HL-60 (cell line): ENCODE data around the gene SERPINE2.

ENCODE experiments used
- CTCF ChIP-seq: IDR thresholded peaks from one replicate; pipeline ENCODE4 v1.5.1; 2011; ENCODE audit warnings: low read length, control low read depth, inconsistent platforms; ENCODE audit not compliant: insufficient read depth
- POLR2AphosphoS5 ChIP-seq: IDR thresholded peaks from 2 replicates; pipeline ENCODE4 v1.6.1; 2012; ENCODE audit warnings: low read depth
- TF ChIP-seq, protein P1 (sequence below): IDR thresholded peaks from 2 replicates; pipeline ENCODE4 v1.6.1; 2012; ENCODE audit warnings: low read depth; ENCODE audit not compliant: insufficient replicate concordance

DNA sequence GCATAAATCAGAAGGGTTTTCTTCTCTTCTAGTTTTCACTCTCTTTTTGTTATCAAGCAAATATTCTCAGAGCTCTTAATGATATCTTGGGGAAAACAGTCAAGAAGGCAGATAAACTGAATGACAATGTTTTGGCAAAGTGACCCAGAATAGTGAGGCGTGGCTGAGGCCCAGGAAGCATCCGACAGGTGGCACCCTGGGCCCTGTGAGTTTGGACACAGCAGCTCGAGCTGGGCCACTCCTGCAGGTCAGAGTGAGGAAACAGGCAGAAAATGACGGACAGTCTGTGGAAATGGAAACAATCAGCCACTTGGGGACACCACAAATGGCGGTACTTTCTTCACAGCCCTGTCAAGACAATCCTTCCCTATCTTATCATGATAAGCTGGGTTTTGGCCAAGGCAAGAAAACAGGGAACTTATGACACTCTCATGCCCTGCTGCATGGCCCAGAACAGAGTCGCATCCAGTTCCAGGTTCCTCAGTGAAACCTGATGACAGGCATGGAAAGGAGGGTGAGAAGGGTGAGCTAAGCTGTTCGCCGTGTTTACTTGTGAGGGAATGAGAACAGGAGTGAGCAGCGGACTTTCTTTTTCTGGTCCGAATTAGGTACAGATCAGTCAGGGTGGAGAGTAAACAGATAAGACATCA lies 49.8 kb downstream of the SERPINE2 start:
- TF ChIP-seq POLR2AphosphoS5 (no peak), CTCF (no peak)
- TF ChIP-seq, protein P1, sequence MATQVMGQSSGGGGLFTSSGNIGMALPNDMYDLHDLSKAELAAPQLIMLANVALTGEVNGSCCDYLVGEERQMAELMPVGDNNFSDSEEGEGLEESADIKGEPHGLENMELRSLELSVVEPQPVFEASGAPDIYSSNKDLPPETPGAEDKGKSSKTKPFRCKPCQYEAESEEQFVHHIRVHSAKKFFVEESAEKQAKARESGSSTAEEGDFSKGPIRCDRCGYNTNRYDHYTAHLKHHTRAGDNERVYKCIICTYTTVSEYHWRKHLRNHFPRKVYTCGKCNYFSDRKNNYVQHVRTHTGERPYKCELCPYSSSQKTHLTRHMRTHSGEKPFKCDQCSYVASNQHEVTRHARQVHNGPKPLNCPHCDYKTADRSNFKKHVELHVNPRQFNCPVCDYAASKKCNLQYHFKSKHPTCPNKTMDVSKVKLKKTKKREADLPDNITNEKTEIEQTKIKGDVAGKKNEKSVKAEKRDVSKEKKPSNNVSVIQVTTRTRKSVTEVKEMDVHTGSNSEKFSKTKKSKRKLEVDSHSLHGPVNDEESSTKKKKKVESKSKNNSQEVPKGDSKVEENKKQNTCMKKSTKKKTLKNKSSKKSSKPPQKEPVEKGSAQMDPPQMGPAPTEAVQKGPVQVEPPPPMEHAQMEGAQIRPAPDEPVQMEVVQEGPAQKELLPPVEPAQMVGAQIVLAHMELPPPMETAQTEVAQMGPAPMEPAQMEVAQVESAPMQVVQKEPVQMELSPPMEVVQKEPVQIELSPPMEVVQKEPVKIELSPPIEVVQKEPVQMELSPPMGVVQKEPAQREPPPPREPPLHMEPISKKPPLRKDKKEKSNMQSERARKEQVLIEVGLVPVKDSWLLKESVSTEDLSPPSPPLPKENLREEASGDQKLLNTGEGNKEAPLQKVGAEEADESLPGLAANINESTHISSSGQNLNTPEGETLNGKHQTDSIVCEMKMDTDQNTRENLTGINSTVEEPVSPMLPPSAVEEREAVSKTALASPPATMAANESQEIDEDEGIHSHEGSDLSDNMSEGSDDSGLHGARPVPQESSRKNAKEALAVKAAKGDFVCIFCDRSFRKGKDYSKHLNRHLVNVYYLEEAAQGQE, result no peak
